Brain microvascular endothelial cell (primary cell): ENCODE results near the gene LRRC4C.

ENCODE experiments used
- DNase-seq: peaks from one replicate; pipeline ENCODE4 v3.0.0-alpha.2; 2020
- H3K27ac ChIP-seq: fragments of 250-450 bp; sonication (Bioruptor Pico); 2 replicates; pipeline ENCODE4 v1.5.1; 2020; ENCODE audit warnings: mild to moderate bottlenecking, moderate library complexity
- H3K27me3 ChIP-seq: fragments of 250-450 bp; sonication (Bioruptor Pico); replicated peaks from 2 replicates; pipeline ENCODE4 v1.5.1; 2020; ENCODE audit warnings: mild to moderate bottlenecking
- H3K36me3 ChIP-seq: fragments of 250-450 bp; sonication (Bioruptor Pico); replicated peaks from 2 replicates; pipeline ENCODE4 v1.5.1; 2020; ENCODE audit warnings: mild to moderate bottlenecking
- H3K4me3 ChIP-seq: 2 replicates; pipeline ENCODE4 v1.5.1; 2011; ENCODE audit warnings: low read depth, mild to moderate bottlenecking, control low read depth, low read length, moderate library complexity
- in situ Hi-C: cut with HindIII; loops from 2 replicates; pipeline ENCODE4 v1.10.0; 2017; ENCODE audit warnings: low sequenced_read_pairs, low pct_ligation_motif_present
- TF ChIP-seq, protein P1 (sequence below): IDR thresholded peaks from 2 replicates; pipeline ENCODE4 v1.5.1; 2011; ENCODE audit warnings: low read depth, mild to moderate bottlenecking, moderate library complexity, low read length, control low read depth, inconsistent platforms; ENCODE audit errors: missing control alignments

LRRC4C gene

GRCh38 chr11:41459465-41460401 lies at the start of gene LRRC4C:
TSS of gene LRRC4C (minus strand) at chr11:41459652.
- no peak for DNase-seq
- Histone ChIP-seq H3K4me3 (no peak within 1 kb of the TSS), H3K27ac (no peak within 1 kb of the TSS), H3K36me3 (no peaks in the 10 kb centered on the region), H3K27me3 (peaks cover 3% of the 10 kb centered on the region)
- TF ChIP-seq, protein P1, sequence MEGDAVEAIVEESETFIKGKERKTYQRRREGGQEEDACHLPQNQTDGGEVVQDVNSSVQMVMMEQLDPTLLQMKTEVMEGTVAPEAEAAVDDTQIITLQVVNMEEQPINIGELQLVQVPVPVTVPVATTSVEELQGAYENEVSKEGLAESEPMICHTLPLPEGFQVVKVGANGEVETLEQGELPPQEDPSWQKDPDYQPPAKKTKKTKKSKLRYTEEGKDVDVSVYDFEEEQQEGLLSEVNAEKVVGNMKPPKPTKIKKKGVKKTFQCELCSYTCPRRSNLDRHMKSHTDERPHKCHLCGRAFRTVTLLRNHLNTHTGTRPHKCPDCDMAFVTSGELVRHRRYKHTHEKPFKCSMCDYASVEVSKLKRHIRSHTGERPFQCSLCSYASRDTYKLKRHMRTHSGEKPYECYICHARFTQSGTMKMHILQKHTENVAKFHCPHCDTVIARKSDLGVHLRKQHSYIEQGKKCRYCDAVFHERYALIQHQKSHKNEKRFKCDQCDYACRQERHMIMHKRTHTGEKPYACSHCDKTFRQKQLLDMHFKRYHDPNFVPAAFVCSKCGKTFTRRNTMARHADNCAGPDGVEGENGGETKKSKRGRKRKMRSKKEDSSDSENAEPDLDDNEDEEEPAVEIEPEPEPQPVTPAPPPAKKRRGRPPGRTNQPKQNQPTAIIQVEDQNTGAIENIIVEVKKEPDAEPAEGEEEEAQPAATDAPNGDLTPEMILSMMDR, result no peak
- in situ Hi-C loops, result no loop called here

DNA sequence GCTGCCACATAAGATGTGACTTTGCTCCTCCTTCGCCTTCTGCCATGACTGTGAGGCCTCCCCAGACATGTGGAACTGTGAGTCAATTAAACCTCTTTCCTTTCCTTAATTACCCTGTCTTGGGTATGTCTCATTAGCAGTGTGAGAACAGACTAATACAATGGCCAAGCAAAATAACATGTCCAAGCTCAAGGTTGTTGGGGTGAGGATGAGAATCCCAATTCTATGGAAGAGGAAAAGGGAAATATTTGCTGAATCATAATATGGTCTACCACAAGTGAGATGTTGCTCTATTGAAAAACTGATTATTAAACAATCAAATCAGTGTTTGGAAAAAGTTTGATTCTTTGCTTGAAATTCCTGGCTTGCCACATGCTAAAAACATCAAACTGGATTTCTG lies 48.7 kb upstream of the LRRC4C start:
- no peaks in the 10 kb centered on the region for H3K36me3 ChIP-seq
- TF ChIP-seq, protein P1, result no peak
- no peak overlapping the region for H3K27ac ChIP-seq
- in situ Hi-C loops, result no loop called here
- DNase-seq, result no peak
- H3K4me3 ChIP-seq, result no peak overlapping the region
- no peaks in the 10 kb centered on the region for H3K27me3 ChIP-seq

- in situ Hi-C loops, result no loop called here
- Histone ChIP-seq H3K27me3 (no peaks in the 10 kb centered on the region), H3K4me3 (no peak overlapping the region), H3K27ac (no peak overlapping the region), H3K36me3 (no peaks in the 10 kb centered on the region)
- no peak for DNase-seq
- TF ChIP-seq, protein P1, result no peak
Observed at GRCh38 chr11:41499429-41499828, 40.0 kb upstream of the LRRC4C start.

DNA sequence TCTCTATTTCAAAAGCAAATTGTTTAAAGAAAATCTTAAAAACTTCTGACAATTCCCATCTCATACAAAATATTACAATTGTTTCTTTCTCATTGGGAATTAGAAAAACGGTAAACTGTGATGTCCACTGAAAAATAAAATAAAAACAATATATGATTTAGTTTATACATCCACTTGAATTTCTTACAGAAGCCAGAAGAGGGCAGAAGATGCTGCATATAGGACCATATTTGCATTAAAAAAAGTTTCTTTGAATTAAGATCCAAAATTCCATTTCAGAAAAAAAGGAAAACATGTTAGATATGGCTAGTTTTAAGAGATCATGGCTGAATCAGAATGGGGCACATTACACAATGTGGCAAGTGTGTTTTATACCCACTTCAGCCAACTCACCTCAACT lies 39.3 kb upstream of the LRRC4C start:
- Histone ChIP-seq H3K27me3 (no peaks in the 10 kb centered on the region), H3K36me3 (no peaks in the 10 kb centered on the region), H3K4me3 (no peak overlapping the region), H3K27ac (no peak overlapping the region)
- no peak for DNase-seq
- TF ChIP-seq, protein P1, result peak; percentile 20
- in situ Hi-C loops, result no loop called here

- no peak for DNase-seq
- TF ChIP-seq, protein P1, result no peak
- Histone ChIP-seq H3K36me3 (no peaks in the 10 kb centered on the region), H3K27me3 (no peaks in the 10 kb centered on the region), H3K4me3 (no peak overlapping the region), H3K27ac (no peak overlapping the region)
- in situ Hi-C loops, result no loop called here
Observed at GRCh38 chr11:41497974-41498373, 38.5 kb upstream of the LRRC4C start.
